Measurements from ENCODE around the gene SLC34A1.

GRCh38 chr5:177367981-177368868 lies 16.0 kb upstream of the SLC34A1 start:
- TF ChIP-seq NR2F2 (IDR thresholded peaks at IDR 0.05) (no peak), RAD21 (IDR thresholded peaks at IDR 0.05) (no peak), SP1 (IDR thresholded peaks at IDR 0.05) (no peak), CTCF (IDR thresholded peaks at IDR 0.05; ENCODE audit: low read depth, low read length, missing input control) (no peak), REST (IDR thresholded peaks at IDR 0.05) (no peak), MAX (IDR thresholded peaks at IDR 0.05) (no peak), JUND (IDR thresholded peaks at IDR 0.05) (no peak), ATF3 (IDR thresholded peaks at IDR 0.05) (no peak), FOXA1 (IDR thresholded peaks at IDR 0.05) (no peak), TAF1 (conservative IDR thresholded peaks at IDR 0.05) (no peak), GABPA (IDR thresholded peaks at IDR 0.05 in 1 of 2, conservative IDR thresholded peaks at IDR 0.05 in 1 of 2) (no peak), FOXA2 (IDR thresholded peaks at IDR 0.05) (no peak)
